ENCODE results near the gene TSSK2.

Gene TSSK2

GRCh38 chr22:19106886-19107729 is 24.0 kb upstream of the TSSK2 start:
- DNase-seq: no peak

DNA sequence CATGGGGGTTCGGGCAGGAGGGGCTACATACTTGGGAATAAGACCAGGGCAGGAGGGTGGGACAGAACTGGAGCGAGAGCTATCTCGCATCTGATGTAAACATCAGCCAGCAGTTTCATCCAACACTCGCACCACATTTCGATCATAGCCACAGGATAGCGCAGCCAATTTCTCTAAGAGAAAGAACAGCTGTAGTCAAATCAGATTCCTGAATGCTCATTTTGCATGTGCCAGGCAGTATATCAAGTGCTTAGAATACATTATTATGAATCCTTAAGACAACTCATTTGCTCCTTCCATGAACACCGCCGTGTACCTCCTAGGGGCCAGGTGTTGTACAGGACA is 23.4 kb upstream of the TSSK2 start:
- no peak for DNase-seq

DNA sequence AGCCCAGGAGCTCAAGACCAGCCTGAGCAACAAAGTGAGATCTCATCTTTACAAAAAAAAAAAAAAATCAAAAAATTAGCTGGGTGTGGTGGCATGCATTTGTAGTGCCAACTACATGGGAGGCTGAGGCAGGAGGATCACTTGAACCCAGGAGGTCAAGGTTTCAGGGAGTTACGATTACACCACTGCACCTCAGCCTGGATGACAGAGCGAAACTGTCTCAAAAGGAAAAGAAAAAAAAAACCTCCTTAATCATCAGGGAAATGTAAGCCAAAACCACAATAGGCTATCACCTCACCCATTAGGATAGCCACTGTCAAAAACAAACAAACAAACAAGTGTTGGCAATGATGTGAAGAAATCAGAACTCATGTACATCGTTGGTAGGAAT is 22.3 kb upstream of the TSSK2 start:
- no peak for DNase-seq

- peak; percentile 75 for DNase-seq
These were observed 21.7 kb upstream of the TSSK2 start for GRCh38 chr22:19109198-19110063.

DNA sequence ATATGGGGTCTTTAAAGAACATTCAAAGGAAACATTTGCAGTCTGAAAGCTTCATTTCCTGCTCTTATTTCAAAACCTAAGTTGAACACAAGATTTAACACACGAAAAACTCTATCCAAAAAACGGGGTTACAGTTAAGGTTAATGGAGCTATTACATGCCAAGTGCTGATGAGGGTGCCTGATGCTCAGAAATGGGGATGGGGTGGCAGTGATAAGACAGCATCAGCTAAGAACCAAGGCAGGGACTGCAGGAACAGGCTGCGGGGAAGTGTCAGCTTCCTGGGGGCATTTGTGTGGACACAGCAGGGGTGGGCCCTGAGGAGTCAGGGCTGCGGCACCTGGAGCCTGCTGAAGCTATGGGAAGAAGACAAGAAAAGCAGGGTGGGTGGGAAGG is 21.0 kb upstream of the TSSK2 start:
- DNase-seq: no peak

DNA sequence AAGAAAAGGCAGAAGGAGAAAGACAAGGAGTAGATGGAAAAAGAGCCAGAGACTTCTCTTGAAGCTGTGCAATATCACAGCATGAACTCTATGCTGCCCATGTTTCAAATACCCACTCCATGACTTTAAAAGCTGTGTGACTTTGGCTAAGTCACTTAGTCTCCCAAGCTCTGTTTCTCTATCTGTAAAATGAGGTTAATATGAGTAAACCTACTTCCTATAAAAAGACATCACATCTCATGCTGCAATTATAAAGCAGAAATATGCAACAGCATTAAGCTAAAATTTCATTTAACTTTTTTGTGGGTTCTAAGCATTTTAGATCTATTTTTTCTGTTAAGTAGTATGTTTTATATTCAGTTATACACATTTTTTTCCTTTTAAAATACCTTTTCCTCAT is 20.5 kb upstream of the TSSK2 start:
- no peak for DNase-seq

- DNase-seq: no peak
These were observed 20.0 kb upstream of the TSSK2 start for GRCh38 chr22:19111140-19111539.

DNA sequence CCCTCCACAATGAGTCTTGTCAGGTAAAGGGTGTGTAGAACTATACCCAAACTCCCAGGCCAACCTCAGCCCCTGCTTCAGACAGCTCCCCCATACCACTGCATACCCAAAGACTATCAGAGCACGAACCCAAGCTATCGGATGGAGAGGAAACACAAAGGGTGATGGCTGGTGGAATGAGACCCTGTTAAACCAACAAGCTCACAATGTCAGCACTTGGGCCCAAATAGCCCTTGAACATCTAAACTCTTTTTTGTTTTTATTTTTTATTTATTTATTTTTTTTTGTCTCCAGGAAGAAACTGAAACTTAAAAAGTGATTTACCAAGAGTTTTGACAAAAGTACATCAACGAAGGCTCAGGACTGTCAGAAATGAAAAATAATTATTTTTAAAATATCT is 19.5 kb upstream of the TSSK2 start:
- DNase-seq: no peak

DNA sequence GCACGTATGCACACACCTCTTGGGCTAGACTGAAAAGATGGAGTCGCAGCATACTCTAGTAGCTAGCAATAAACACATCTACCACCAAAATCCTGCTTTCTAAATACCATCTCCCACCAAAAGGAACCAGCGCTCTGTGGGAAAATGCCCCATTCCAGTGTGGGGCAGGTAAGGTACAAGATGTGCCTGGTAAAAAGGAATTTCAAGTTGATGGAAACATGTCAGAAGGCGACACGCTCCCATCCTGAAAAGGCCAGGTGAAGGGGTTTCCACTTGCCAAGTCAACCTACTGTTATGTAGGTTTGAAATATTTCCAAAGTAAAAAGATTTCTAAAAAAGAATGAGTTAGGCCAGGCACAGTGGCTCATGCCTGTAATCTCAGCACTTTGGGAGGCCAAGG is 17.7 kb upstream of the TSSK2 start:
- DNase-seq: no peak

DNA sequence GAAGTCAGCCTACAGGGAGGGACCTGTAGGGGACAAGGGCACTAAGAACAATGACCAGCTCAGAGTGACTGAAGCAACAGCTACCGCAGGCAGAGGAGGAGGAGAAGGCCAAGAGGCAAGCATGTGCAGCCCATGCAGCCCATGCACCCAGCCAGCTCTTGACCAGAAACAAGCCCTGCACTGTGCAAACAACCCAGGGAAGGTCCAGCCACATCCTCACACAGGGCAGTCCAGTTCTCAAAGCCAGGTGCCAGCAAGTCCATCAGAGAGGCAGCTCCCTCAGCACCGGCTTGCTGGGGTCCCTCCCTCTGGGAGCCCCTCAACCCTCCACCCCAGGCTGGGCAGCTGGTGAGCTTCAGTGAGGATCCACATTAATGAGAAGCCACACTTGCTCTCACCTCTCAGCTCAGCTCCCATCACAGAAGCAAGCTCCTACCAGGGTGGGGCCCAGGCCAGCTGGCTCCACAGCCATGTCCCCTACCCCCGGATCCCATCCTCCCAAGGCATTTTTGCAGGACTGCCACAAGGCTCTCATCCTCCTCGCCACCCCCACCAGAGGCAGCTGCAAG is 16.0 kb upstream of the TSSK2 start:
- no peak for DNase-seq

DNA sequence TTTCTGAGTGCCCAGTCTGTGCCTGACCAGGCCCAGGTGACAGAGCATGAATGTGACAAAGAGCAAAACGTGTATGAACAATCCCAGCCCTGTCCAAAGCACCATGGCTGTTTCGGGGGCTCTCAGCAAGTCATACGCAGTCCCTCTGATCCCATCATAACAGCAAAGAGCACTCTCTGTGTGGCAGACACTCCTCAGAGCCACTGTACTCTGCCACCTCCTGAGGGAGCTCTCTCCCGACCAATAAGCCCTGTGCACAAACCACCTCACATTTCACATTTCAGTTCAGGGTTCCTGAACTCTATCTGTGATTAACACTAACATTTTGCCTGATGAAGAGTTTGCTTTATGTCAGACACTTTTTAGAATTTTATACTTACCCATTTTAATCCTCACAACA is 15.5 kb upstream of the TSSK2 start:
- DNase-seq: peak; percentile 25

DNA sequence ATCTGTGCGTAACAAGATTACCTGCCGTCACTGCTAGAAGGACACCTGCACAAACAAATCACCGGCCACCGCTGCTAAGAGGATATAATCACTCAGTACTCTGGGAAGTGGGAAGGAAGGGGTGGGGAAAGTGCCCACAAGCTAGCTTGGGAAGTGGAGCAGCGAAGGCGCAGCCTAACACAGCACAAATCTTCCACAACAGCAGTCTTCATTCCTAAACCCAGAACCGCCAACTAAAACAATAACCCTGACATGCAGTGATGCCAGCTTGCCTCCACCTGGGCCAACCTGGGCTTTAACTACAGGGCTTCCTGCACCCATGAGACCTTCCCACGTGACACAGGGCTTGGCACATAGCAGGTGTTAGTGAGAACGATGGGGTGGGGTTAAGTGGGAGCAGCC is 14.0 kb upstream of the TSSK2 start:
- no peak for DNase-seq

DNA sequence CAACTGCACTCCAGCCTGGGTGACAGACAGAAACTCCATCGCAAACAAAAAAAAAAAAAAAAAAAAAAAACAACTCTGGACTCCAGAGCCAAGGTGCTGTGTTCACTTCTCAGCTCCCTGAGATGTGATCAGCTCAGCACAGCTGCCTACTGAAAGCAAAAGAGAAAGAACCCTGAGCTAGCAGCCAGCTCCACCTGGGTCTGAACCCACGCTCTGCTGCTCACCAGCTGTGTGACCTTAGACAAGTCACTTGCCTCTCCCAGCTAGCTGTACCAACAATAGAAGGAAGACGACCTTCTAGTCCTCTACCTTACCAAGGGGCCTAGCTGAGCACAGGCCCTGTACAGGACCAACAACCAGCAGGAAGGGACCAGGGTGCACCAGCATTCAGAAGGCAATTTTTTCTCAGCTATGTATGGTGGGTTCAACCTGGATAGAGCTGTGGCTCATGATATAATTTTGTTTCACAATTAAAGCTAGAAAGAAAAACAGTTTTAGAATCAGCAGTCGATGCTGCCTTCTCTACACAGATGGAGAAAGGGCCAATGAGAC is 12.7 kb upstream of the TSSK2 start:
- peak; percentile 25 for DNase-seq

DNA sequence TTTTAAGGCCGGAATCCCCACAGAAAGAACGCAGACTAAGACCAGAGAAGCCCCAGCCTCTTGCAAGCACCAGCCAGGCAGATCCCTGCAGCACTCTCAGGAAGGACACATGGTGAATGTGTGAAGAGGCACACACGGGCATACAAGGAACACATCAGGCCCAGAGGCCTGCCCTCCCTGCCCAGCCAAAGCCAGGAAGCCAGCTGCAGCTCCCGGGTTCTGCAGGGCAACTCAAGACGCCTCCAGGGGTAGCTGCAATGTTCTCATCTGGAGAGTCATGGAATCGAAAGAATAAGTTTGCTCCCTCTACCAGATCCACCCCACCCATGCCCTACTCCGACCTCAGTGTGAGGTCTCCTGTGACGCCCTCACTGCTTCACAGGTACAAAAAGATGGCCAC is 11.2 kb upstream of the TSSK2 start:
- DNase-seq: no peak

DNA sequence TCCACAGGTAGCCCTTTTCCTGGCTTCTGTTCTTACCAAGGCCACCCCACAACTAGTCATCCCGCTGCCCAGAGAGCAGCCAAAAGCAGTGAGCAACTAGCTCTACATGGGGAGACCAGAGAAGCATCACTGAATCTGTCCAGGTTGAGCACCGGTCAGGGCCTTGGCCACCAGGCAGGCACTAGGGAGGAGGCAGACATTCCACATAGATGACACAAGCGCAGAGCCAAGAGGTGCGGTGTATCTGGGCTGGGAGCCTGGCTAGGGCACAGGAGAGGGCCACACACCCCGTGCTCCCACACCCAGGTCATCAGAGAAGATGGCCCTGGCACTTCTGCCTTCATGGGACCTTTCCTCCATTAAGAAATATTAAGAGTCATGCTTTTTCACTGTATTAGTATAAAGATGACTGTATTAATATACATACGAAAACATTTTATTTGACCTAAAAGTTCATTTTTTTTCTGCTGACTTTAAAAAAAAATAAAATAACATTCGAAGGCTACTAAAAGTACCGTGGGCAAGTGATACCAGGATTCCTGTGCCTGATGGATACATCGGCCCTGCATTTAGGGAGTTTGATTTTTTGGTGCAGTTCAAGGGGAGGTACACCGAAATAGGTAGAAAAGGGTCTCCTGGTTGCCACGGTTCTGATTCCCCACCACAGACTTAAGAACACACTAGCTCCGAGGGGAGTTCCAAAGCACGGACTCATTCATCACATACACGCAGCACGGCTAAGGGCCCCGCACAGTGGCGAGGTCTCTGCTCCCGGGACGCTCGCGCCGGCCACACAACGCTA is 10.1 kb upstream of the TSSK2 start:
- no peak for DNase-seq

DNA sequence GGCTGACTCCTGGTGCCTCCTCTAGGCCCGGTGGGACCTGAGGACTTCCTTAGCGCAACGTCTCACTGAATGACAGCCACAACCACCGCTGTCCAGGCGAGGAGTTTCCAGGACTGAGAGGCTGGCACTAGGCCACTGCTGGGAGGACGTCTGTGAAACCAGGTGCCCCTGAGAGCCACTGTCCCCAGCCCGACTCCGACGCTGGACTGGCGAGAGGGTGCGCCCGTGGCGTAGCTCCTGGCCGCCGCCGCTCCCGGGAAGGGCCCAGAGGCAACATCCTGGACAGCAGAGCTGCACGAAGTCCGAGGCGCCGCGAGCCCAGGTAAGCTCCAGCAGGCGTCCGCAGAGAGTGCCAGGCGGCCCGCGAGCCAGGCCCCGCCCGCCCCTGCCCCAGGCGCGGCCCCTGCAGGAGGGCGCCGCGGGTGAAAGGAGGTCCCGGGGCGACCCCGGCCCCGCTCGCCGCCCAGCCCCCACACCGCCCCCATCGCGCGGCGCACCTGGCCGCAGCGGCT is 9.4 kb upstream of the TSSK2 start:
- DNase-seq: peak; percentile 19

DNA sequence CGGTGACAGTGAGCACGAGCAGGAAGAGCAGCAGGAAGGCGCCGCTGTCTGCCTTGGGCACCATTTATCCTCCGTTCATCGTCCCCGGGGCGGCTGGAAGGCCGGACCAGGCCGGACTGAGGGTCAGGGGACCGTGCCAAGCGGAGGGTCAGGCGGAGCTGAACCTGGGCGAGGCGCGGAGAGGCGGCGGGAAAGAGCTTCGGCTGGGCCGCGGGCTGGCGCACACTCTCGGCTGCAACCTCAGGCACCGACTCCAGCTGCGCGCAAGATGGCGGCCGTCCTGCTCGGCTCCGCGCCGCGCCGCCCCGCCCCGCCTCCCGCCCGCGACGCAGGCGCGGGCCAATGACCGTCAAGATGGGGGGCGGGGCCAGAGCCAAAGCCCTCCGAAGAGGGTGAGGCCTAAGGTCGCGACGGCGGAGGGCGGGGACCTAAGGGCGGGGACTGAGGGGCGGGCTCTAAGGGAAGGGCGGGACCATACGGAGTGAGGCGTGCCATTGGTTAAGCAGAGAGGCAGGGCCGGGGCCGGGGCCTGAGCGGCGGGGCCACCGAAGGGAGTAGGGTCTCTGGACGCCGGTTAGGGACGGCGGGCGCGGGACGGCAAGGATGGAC is 8.9 kb upstream of the TSSK2 start, which contains the start of gene DGCR2:
Gene DGCR2 (minus strand): TSS at position 270 of the 609 bp plus-strand sequence. CDS start 206 bp downstream, at position 64.
- peak; percentile 96 for DNase-seq

DNA sequence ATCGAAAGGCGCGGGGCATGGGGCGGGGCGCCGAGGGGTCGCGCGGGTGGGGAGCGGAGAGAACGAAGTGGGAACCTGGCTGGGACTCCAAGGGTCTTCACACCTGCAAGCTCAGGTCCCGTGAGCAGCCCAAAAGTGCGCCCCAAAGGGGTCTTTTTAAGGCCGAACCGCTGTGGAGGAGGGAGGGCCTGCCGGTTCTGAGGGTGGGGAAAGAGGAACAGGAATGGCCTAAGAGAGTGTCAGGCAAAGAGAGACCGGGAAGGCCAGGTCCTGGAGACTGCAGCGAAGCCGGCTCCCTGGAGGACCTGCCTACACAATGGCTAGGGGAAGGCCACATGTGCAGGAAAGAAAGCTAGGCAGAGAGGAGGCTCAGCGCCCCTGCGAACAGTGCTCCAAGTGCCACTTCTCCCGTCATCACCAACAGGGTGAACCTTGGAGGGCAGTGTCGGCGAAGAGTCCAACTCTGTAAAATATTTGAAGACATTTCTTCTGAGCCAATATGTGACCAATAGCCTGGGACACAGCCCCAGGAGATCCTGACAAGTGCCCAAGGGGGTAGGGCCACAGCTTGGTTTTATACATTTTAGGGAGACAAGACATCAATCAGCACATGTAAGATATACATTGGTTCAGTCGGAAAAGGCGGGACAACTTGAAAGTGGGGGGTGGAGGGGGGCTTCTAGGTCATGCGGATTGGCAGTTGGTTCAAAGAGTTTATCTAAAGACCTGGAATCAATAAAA is 8.2 kb upstream of the TSSK2 start:
- no peak for DNase-seq

DNA sequence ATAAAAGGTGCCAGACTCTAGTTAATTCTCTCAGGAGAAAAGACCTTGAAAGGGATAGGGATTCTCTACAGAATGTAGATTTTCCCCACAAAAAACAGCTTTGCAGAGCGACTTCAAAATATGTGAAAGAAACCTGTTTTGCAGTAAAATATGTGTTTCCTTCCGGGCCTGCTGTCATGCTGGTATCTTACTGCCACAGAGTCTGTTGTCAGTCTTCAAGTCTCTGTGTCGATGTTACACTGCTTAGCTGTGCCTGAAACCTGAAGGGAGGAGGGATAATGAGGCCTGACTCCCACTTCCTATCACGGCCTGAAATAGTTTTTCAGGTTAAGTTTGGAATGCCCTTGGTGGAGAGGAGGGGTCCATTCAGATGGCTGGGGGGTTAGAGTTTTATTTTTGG is 7.2 kb upstream of the TSSK2 start:
- no peak for DNase-seq

DNA sequence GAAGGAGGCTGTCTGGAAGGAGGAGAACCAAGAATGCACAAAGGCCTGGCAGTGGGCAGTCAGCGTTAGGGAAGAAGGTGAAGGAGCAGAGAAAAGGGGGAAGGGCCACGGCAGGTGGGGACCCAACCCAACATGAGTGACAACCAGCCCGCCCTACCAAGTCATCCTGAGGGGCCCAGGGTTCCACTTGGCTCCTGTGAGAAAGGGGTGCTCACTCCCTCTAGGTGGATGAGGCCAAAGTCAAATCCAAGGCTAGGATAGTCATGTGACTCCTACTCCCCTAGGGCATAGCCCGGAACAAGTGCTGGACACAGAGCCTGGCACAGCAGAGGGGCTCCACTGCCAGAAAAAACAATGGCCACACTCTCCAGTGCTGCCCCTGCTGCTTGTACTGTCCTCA is 6.7 kb upstream of the TSSK2 start:
- DNase-seq: no peak

DNA sequence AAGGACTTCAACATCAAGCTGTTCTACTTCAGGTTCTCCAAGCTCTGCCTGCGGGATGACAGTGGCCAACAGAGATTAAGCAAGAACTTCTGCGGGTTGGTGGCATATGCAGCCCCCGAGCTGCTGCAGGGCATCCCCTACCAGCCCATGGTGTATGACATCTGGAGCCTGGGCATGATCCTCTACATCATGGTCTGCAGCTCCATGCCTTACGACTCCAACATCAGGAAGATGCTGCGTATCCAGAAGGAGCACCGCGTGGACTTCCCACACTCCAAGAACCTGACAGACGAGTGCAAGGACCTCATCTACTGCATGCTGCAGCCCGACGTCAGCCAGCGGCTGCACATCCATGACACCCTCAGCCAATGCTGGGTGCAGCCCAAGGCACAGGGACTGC is 6.1 kb upstream of the TSSK2 start:
- DNase-seq: no peak

Measured in CD4-positive, alpha-beta T cell treated with Interleukin-21 for 1 hour (primary cell).